GM08714 (cell line): ENCODE data around the gene GLT1D1.

Experiments used
- H3K4me3 ChIP-seq: fragments of 200-500 bp; sonication (Bioruptor generic); 2 replicates; pipeline ENCODE4 v1.5.1; 2014; ENCODE audit warnings: mild to moderate bottlenecking, low read length, inconsistent platforms
- ZNF274 ChIP-seq: IDR thresholded peaks from 2 replicates; pipeline ENCODE4 v1.6.1; 2012; ENCODE audit warnings: mild to moderate bottlenecking, low read depth, low read length

Gene GLT1D1

GRCh38 chr12:128971802-128972201 lies 118.5 kb downstream of the GLT1D1 start:
- TF ChIP-seq ZNF274, result no peak
- no peak overlapping the region for H3K4me3 ChIP-seq

GRCh38 chr12:128973883-128974681 lies 120.8 kb downstream of the GLT1D1 start:
- no peak overlapping the region for H3K4me3 ChIP-seq
- TF ChIP-seq ZNF274, result no peak

GRCh38 chr12:128974881-128975280 lies 121.6 kb downstream of the GLT1D1 start:
- TF ChIP-seq ZNF274, result no peak

GRCh38 chr12:128976120-128976738 lies 123.0 kb downstream of the GLT1D1 start:
- TF ChIP-seq ZNF274, result no peak
- no peak overlapping the region for H3K4me3 ChIP-seq

More at GRCh38 chr12:128974881-128975280, 121.6 kb downstream of the GLT1D1 start:
- H3K4me3 ChIP-seq, result no peak overlapping the region

- TF ChIP-seq ZNF274, result no peak
- no peak overlapping the region for H3K4me3 ChIP-seq
These were observed 124.2 kb downstream of the GLT1D1 start for GRCh38 chr12:128977441-128977840.

- no peak for TF ChIP-seq ZNF274
- H3K4me3 ChIP-seq, result no peak overlapping the region
These were observed 124.8 kb downstream of the GLT1D1 start for GRCh38 chr12:128978067-128978466.

- no peak for TF ChIP-seq ZNF274
- no peak overlapping the region for H3K4me3 ChIP-seq
These were observed 127.3 kb downstream of the GLT1D1 start for GRCh38 chr12:128980623-128981022.

- no peak overlapping the region for H3K4me3 ChIP-seq
- TF ChIP-seq ZNF274, result no peak
These were observed 128.8 kb downstream of the GLT1D1 start for GRCh38 chr12:128981971-128982533.

- no peak overlapping the region for H3K4me3 ChIP-seq
- no peak for TF ChIP-seq ZNF274
These were observed 129.7 kb downstream of the GLT1D1 start for GRCh38 chr12:128982933-128983332.

GRCh38 chr12:128983371-128983770 lies 130.1 kb downstream of the GLT1D1 start:
- no peak overlapping the region for H3K4me3 ChIP-seq
- TF ChIP-seq ZNF274, result no peak

- H3K4me3 ChIP-seq, result no peak overlapping the region
- no peak for TF ChIP-seq ZNF274
These were observed 133.7 kb downstream of the GLT1D1 start for GRCh38 chr12:128986957-128987356.

GRCh38 chr12:128989287-128989686 lies 136.0 kb downstream of the GLT1D1 start:
- no peak overlapping the region for H3K4me3 ChIP-seq

GRCh38 chr12:128991716-128992115 lies 138.4 kb downstream of the GLT1D1 start:
- TF ChIP-seq ZNF274, result no peak
- no peak overlapping the region for H3K4me3 ChIP-seq

More at GRCh38 chr12:128989287-128989686, 136.0 kb downstream of the GLT1D1 start:
- no peak for TF ChIP-seq ZNF274

GRCh38 chr12:128992116-128992515 lies 138.8 kb downstream of the GLT1D1 start:
- TF ChIP-seq ZNF274, result no peak
- no peak overlapping the region for H3K4me3 ChIP-seq

GRCh38 chr12:128992550-128992949 lies 139.3 kb downstream of the GLT1D1 start:
- TF ChIP-seq ZNF274, result no peak
- no peak overlapping the region for H3K4me3 ChIP-seq
